ENCODE data around the gene PRKCZ.

PRKCZ gene

GRCh38 chr1:2124446-2125198, 74.4 kb downstream of the PRKCZ start:
- DNase-seq (ENCODE audit: low read depth in 2 of 2), result no peak
- no peak for TF ChIP-seq CTCF (IDR thresholded peaks at IDR 0.05; ENCODE audit: low read depth, low read length)

GRCh38 chr1:2125350-2126211, 75.4 kb downstream of the PRKCZ start:
- H3K4me3 ChIP-seq (replicated peaks in 1 of 2; ENCODE audit: low read depth in 2 of 2, low read length in 2 of 2), result no peak overlapping the region
- TF ChIP-seq CTCF (IDR thresholded peaks at IDR 0.05; ENCODE audit: low read depth, low read length), result no peak
- DNase-seq (ENCODE audit: low read depth in 2 of 2), result no peak

More at GRCh38 chr1:2124446-2125198, 74.4 kb downstream of the PRKCZ start:
- H3K4me3 ChIP-seq (replicated peaks in 1 of 2; ENCODE audit: low read depth in 2 of 2, low read length in 2 of 2), result no peak overlapping the region

- no peak for TF ChIP-seq CTCF (IDR thresholded peaks at IDR 0.05; ENCODE audit: low read depth, low read length)
- no peak for DNase-seq (ENCODE audit: low read depth in 2 of 2)
- no peak overlapping the region for H3K4me3 ChIP-seq (replicated peaks in 1 of 2; ENCODE audit: low read depth in 2 of 2, low read length in 2 of 2)
Observed at GRCh38 chr1:2126331-2127186, 76.3 kb downstream of the PRKCZ start.

- H3K4me3 ChIP-seq (replicated peaks in 1 of 2; ENCODE audit: low read depth in 2 of 2, low read length in 2 of 2), result no peak overlapping the region
- TF ChIP-seq CTCF (IDR thresholded peaks at IDR 0.05; ENCODE audit: low read depth, low read length), result no peak
- DNase-seq (ENCODE audit: low read depth in 2 of 2), result no peak
Observed at GRCh38 chr1:2127187-2128145, 77.3 kb downstream of the PRKCZ start.

- TF ChIP-seq CTCF (IDR thresholded peaks at IDR 0.05; ENCODE audit: low read depth, low read length), result no peak
- DNase-seq (ENCODE audit: low read depth in 2 of 2), result no peak
- H3K4me3 ChIP-seq (replicated peaks in 1 of 2; ENCODE audit: low read depth in 2 of 2, low read length in 2 of 2), result no peak overlapping the region
Observed at GRCh38 chr1:2128189-2128901, 78.1 kb downstream of the PRKCZ start.
